GM12878 (cell line): ENCODE measurements around the gene GRM7. TPM values are rescaled to one million over a fixed set of nuclear protein-coding genes. Genes with fewer than 3 reads are reported as not detected.

Source experiments
- ATAC-seq: fragments of 200-7000 bp; cut with Tn5 transposase; 3 replicates; pipeline ENCODE4 v1.9.1; 2020; ENCODE audit warnings: mild to moderate bottlenecking, moderate library complexity
- BruUV-seq: library from RNA; stranded (reverse); fragments of 400-500 nt; replicated peaks from 2 replicates; lab custom pipeline; 2021; lab: Mats Ljungman, UMichigan
- CTCF ChIA-PET: fragments of 300-600 bp; sonication (Branson Sonifier 250); formaldehyde crosslinking; extraction: SDS; loops from one replicate; lab custom pipeline; 2021; ENCODE audit warnings: inconsistent platforms; lab: Yijun Ruan, JAX
- POLR2A ChIA-PET: fragments of 350-600 bp; formaldehyde crosslinking; extraction: SDS; loops from one replicate; lab custom pipeline; 2021; ENCODE audit warnings: inconsistent platforms; lab: Charles Lee
- RAD21 ChIA-PET: fragments of 300-600 bp; sonication (Branson Sonifier 250); formaldehyde crosslinking; loops from one replicate; lab custom pipeline; 2023; ENCODE audit warnings: antibody characterized with exemption; ENCODE audit not compliant: unreplicated experiment; lab: Charles Lee
- SMC1A ChIA-PET: fragments of 300-600 bp; sonication (Branson Sonifier 250); formaldehyde crosslinking; loops from one replicate; lab custom pipeline; 2023; ENCODE audit not compliant: unreplicated experiment, uncharacterized antibody; lab: Charles Lee
- DNase-seq: peaks from one replicate; pipeline ENCODE4 v3.0.0-alpha.2; 2011; ENCODE audit warnings: low read depth, low spot score
- FAIRE-seq: peaks from 3 replicates; lab custom pipeline; 2011; peaks lifted over from hg19 to GRCh38; lab: Jason Lieb, UNC
- H2AFZ ChIP-seq: 2 replicates; pipeline ENCODE4 v1.6.0; 2011; ENCODE audit warnings: low read depth, low read length, control low read depth; ENCODE audit not compliant: control insufficient read depth
- H3K27ac ChIP-seq: 2 replicates; pipeline ENCODE4 v1.5.1; 2011; ENCODE audit warnings: control low read depth; ENCODE audit not compliant: control insufficient read depth, insufficient read depth
- H3K27me3 ChIP-seq, 2 experiments: replicated peaks in 1 of 2; 2 replicates each; pipeline versions ENCODE4 v1.6.0 to v1.6.1; 2011; ENCODE audit warnings: low read length in 1 of 2; ENCODE audit not compliant: control insufficient read depth in 2 of 2, insufficient read depth in 2 of 2
- H3K36me3 ChIP-seq, 2 experiments: 2 replicates each; pipeline ENCODE4 v1.5.1; 2011; ENCODE audit warnings: low read length in 1 of 2; ENCODE audit not compliant: control insufficient read depth in 2 of 2, insufficient read depth in 2 of 2
- H3K4me1 ChIP-seq: 2 replicates; pipeline ENCODE4 v1.6.1; 2011; ENCODE audit warnings: mild to moderate bottlenecking, low read length, moderate library complexity, mixed read lengths; ENCODE audit not compliant: control insufficient read depth, insufficient read depth
- H3K4me2 ChIP-seq: 2 replicates; pipeline ENCODE4 v1.6.0; 2011; ENCODE audit warnings: control low read depth; ENCODE audit not compliant: control insufficient read depth, insufficient read depth
- H3K4me3 ChIP-seq: fragments of 200-600 bp; sonication (generic); 2 replicates; pipeline ENCODE4 v1.5.1; 2016
- H3K79me2 ChIP-seq: 2 replicates; pipeline ENCODE4 v1.6.0; 2011; ENCODE audit warnings: low read length; ENCODE audit not compliant: control insufficient read depth, insufficient read depth
- H3K9ac ChIP-seq: 2 replicates; pipeline ENCODE4 v1.8.0; 2011; ENCODE audit warnings: low read length, control low read depth, mixed read lengths; ENCODE audit not compliant: control insufficient read depth, insufficient read depth
- H3K9me3 ChIP-seq: replicated peaks from 3 replicates; pipeline ENCODE4 v1.5.1; 2011; ENCODE audit warnings: mild to moderate bottlenecking, low read length; ENCODE audit not compliant: control insufficient read depth, insufficient read depth
- H4K20me1 ChIP-seq: 2 replicates; pipeline ENCODE4 v1.6.0; 2011; ENCODE audit not compliant: control insufficient read depth, insufficient read depth
- CHD1 ChIP-seq: IDR thresholded peaks from 2 replicates; pipeline ENCODE4 v1.6.1; 2012; ENCODE audit warnings: low read depth, low read length, improper control_type of control experiment
- FOXK2 ChIP-seq: fragments of 450-650 bp; IDR thresholded peaks from 2 replicates; pipeline ENCODE4 v1.6.1; 2017; ENCODE audit warnings: mild to moderate bottlenecking, moderate library complexity
- IRF5 ChIP-seq: fragments of 450-650 bp; IDR thresholded peaks from 2 replicates; pipeline ENCODE4 v1.6.1; 2017; ENCODE audit warnings: borderline replicate concordance
- RAD21 ChIP-seq: IDR thresholded peaks from 2 replicates; pipeline ENCODE4 v1.6.1; 2011; ENCODE audit warnings: mild to moderate bottlenecking, low read depth, low read length, moderate library complexity; ENCODE audit not compliant: insufficient read depth
- USF1 ChIP-seq: IDR thresholded peaks from 2 replicates; pipeline ENCODE4 v1.6.1; 2011; ENCODE audit warnings: borderline replicate concordance, low read depth, mild to moderate bottlenecking, moderate library complexity, mixed read lengths, low read length; ENCODE audit not compliant: insufficient read depth; ENCODE audit errors: extremely low read length
- ZNF384 ChIP-seq: IDR thresholded peaks from 2 replicates; pipeline ENCODE4 v1.6.1; 2012; ENCODE audit warnings: low read depth, mild to moderate bottlenecking, low read length, improper control_type of control experiment, borderline replicate concordance
- WGBS: methylation state at CpG from one replicate; pipeline ENCODE4 v1.1.6; 2016; ENCODE audit warnings: low lambda C conversion rate; ENCODE audit not compliant: insufficient replicate concordance, insufficient coverage; ENCODE audit errors: missing lambda C conversion rate; 5-methylcytosine and 5-hydroxymethylcytosine counted together
- in situ Hi-C: fragments of 300-500 bp; cut with MboI; formaldehyde crosslinking; loops from 9 replicates; pipeline ENCODE4 v1.14.3; 2018; ENCODE audit warnings: mixed read lengths
- intact Hi-C: fragments of 100-400 bp; cut with micrococcal nuclease; formaldehyde crosslinking; loops from one replicate; pipeline ENCODE4 v1.14.2; 2022; ENCODE audit not compliant: unreplicated experiment
- polyA plus RNA-seq, 11 experiments: library from polyadenylated mRNA; depleted of rRNA in 4 of 11; unstranded in 6 of 11; stranded (reverse) in 5 of 11; fragments of >200 nt; fragmentation: Nextera tagmentation in 4 of 11; fragmentation: Illumina TruSeq in 1 of 11; extraction: Ambion mirVana in 4 of 11; extraction: Trizol in 1 of 11; gene quantifications; 1 replicate in 1 of 11; 2 replicates in 10 of 11; pipeline versions ENCODE4 v1.2.1 to v1.2.3, GENCODE V29; 2011 to 2016; ENCODE audit warnings: inconsistent platforms in 2 of 11, missing spikeins in 2 of 11, low read depth in 1 of 11
- total RNA-seq, 4 experiments: library from RNA; depleted of rRNA in 3 of 4; stranded (reverse); fragments of >200 nt in 3 of 4; fragmentation: Illumina TruSeq in 1 of 4; extraction: Trizol in 1 of 4; gene quantifications; 2 replicates each; pipeline versions ENCODE4 v1.2.1 to v1.2.3, GENCODE V29; 2013 to 2021

The GRM7 gene
- total and polyA plus RNA-seq, 10 of the 15 experiments (the other 5 are each of a cell fraction or from before 2014, with no cell fraction given): not detected

DNA sequence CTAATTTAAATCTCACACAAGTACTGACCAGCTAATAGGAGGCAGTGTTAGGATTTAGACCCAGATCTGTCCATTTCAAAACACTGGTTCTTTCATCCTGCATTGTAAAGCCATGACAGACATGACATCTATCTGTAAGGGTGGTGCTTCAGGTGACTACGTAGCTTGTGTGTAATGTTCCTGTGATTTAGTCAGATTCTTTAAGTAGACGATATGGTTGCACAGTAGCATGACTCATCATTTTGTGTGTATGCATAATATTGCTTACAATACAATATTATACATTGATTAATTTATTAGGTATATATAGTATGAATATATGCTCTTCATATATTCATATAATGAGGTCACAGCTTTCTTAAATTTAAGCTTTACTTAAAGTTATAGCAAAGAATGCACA is 628.5 kb downstream of the GRM7 start:
- in situ Hi-C loops: no loop called here
- DNase-seq: no peak

More for the DNA sequence above, 628.5 kb downstream of the GRM7 start:
- ChIA-PET POLR2A (no interaction called here), CTCF (no interaction called here)
- intact Hi-C loops: no loop called here
- no peaks in the 10 kb centered on the region for H3K27me3 ChIP-seq
- no peak overlapping the region for H3K4me2 ChIP-seq
- TF ChIP-seq IRF5 (no peak), CHD1 (no peak), FOXK2 (no peak), RAD21 (no peak), ZNF384 (no peak), USF1 (no peak)
- TF ChIP-seq, all 136 proteins: peak for 0
- no peak overlapping the region for H3K9ac ChIP-seq
- H3K4me1 ChIP-seq: no peaks in the 10 kb centered on the region
- FAIRE-seq: no peak
- no peak overlapping the region for H3K4me3 ChIP-seq
- SMC1A ChIA-PET: no interaction called here
- no peak for ATAC-seq
- no TSS peak for BruUV-seq
- RAD21 ChIA-PET: no interaction called here
- H3K9me3 ChIP-seq: no peaks in the 10 kb centered on the region
- H3K36me3 ChIP-seq: no peaks in the 10 kb centered on the region
- no peaks in the 10 kb centered on the region for H4K20me1 ChIP-seq
- WGBS: 3% methylated on average over 2 of the region's 2 CpGs
- H2AFZ ChIP-seq: no peak overlapping the region
- no peaks in the 10 kb centered on the region for H3K79me2 ChIP-seq
- no peak overlapping the region for H3K27ac ChIP-seq
